Naive thymus-derived CD8-positive, alpha-beta T cell (primary cell): ENCODE measurements around the gene DCUN1D3. TPM values are rescaled to one million over a fixed set of nuclear protein-coding genes. Genes with fewer than 3 reads are reported as not detected.

ENCODE experiments used
- polyA plus RNA-seq, 3 donors: library from polyadenylated mRNA; unstranded; fragments of 300-500 nt; fragmentation: Illumina TruSeq; gene quantifications; one replicate each; pipeline ENCODE4 v1.2.3, GENCODE V29; 2021
- total RNA-seq, 8 experiments: library from RNA in 2 of 8; stranded (reverse) in 2 of 8; gene quantifications; one replicate each; pipeline ENCODE4 v1.2.3 and lab custom pipeline; 2021 to 2026

DCUN1D3 gene
- total and polyA plus RNA-seq, 5 experiments from 2014 or later: 0.47 to 6.2 (median 1.1) TPM

Other genes starting within 250 kb of the DCUN1D3 start
- gene ACSM1, start 202.7 kb downstream of the DCUN1D3 start, total RNA-seq: under 1 TPM; 0.77 to 0.99 TPM
- under 1 TPM in 1 of 3 donors, not detected in 2; 0.23 TPM for gene ACSM1, start 202.7 kb downstream of the DCUN1D3 start, polyA plus RNA-seq
- 10 to 100 TPM; 82.5 to 83.3 TPM for gene THUMPD1, start 158.5 kb downstream of the DCUN1D3 start, total RNA-seq
- gene THUMPD1, start 158.5 kb downstream of the DCUN1D3 start, polyA plus RNA-seq: 10 to 100 TPM; 63.8 to 74.2 (median 69.4) TPM
- gene ACSM3, start 136.3 kb downstream of the DCUN1D3 start, total RNA-seq: 10 to 100 TPM; 11.2 to 15.5 TPM
- 10 to 100 TPM in 2 of 3 donors, 1 to 10 TPM in 1; 7.9 to 15.7 (median 14.8) TPM for gene ACSM3, start 136.3 kb downstream of the DCUN1D3 start, polyA plus RNA-seq
- 1 to 10 TPM; 2.1 to 3.8 TPM for gene ERI2, start 93.9 kb downstream of the DCUN1D3 start, total RNA-seq
- gene ERI2, start 93.9 kb downstream of the DCUN1D3 start, polyA plus RNA-seq: 1 to 10 TPM; 1.2 to 3.1 (median 1.8) TPM
- gene REXO5, start 93.8 kb downstream of the DCUN1D3 start, total RNA-seq: 1 to 10 TPM in 1 of 2 experiments, under 1 TPM in 1; 0.60 to 1.4 TPM
- gene REXO5, start 93.8 kb downstream of the DCUN1D3 start, polyA plus RNA-seq: under 1 TPM; 0.41 to 0.61 (median 0.51) TPM
- gene LYRM1, start 413 bp upstream of the DCUN1D3 start, total RNA-seq: 10 to 100 TPM; 22.2 to 23.7 TPM
- gene LYRM1, start 413 bp upstream of the DCUN1D3 start, polyA plus RNA-seq: 10 to 100 TPM; 34.8 to 43.6 (median 41.4) TPM